GM10266 (cell line): ENCODE results near the gene ACTC1.

Source experiments
- DNase-seq: peaks from one replicate; pipeline ENCODE4 v3.0.0; 2012; ENCODE audit errors: extremely low spot score
- CTCF ChIP-seq: IDR thresholded peaks from 2 replicates; pipeline ENCODE4 v1.5.1; 2012; ENCODE audit warnings: mild to moderate bottlenecking, low read depth; ENCODE audit not compliant: control insufficient read depth, insufficient read depth; ENCODE audit errors: missing control alignments

Gene ACTC1

GRCh38 chr15:34796847-34797435, 1.6 kb upstream of the ACTC1 start:
- DNase-seq: no peak
- no peak for TF ChIP-seq CTCF

GRCh38 chr15:34794590-34795206, 651 bp downstream of the ACTC1 start:
- DNase-seq: peak; percentile 23

GRCh38 chr15:34793901-34794300, 1.4 kb downstream of the ACTC1 start:
- DNase-seq: no peak
- TF ChIP-seq CTCF: no peak

More at GRCh38 chr15:34794590-34795206, 651 bp downstream of the ACTC1 start:
- no peak for TF ChIP-seq CTCF

GRCh38 chr15:34793071-34793470, 2.3 kb downstream of the ACTC1 start:
- DNase-seq: no peak

GRCh38 chr15:34791701-34792100, 3.6 kb downstream of the ACTC1 start:
- no peak for DNase-seq
- no peak for TF ChIP-seq CTCF

More at GRCh38 chr15:34793071-34793470, 2.3 kb downstream of the ACTC1 start:
- no peak for TF ChIP-seq CTCF

- TF ChIP-seq CTCF: no peak
These were observed 5.2 kb downstream of the ACTC1 start for GRCh38 chr15:34790121-34790520.

GRCh38 chr15:34789326-34789725, 6.0 kb downstream of the ACTC1 start:
- no peak for TF ChIP-seq CTCF
- no peak for DNase-seq

More at GRCh38 chr15:34790121-34790520, 5.2 kb downstream of the ACTC1 start:
- no peak for DNase-seq
